IMR-90 (cell line): ENCODE data around the gene NUDT8.

Source experiments
- CTCF ChIP-seq: conservative IDR thresholded peaks from 2 replicates; pipeline ENCODE4 v1.5.1; 2012; ENCODE audit warnings: mild to moderate bottlenecking, low read depth, low read length, improper control_type of control experiment
- ELK1 ChIP-seq: fragments of 150-350 bp; IDR thresholded peaks from 2 replicates; pipeline ENCODE4 v1.6.1; 2016; ENCODE audit warnings: low read depth, mild to moderate bottlenecking, low read length, moderate library complexity, borderline replicate concordance
- FOS ChIP-seq: fragments of 150-350 bp; IDR thresholded peaks from 2 replicates; pipeline ENCODE4 v1.6.1; 2016; ENCODE audit warnings: low read depth, low read length
- MAFK ChIP-seq: IDR thresholded peaks from 2 replicates; pipeline ENCODE4 v1.6.1; 2012; ENCODE audit warnings: low read depth, low read length, improper control_type of control experiment
- MAZ ChIP-seq: IDR thresholded peaks from 2 replicates; pipeline ENCODE4 v1.6.1; 2012; ENCODE audit warnings: low read depth, mild to moderate bottlenecking, low read length, improper control_type of control experiment, moderate library complexity, borderline replicate concordance
- MXI1 ChIP-seq: IDR thresholded peaks from 2 replicates; pipeline ENCODE4 v1.6.1; 2012; ENCODE audit warnings: low read depth, mild to moderate bottlenecking, low read length, moderate library complexity, borderline replicate concordance
- POLR2A ChIP-seq: IDR thresholded peaks from 2 replicates; pipeline ENCODE4 v1.6.1; 2012; ENCODE audit warnings: mild to moderate bottlenecking, low read depth, low read length
- RAD21 ChIP-seq: IDR thresholded peaks from 2 replicates; pipeline ENCODE4 v1.6.1; 2012; ENCODE audit warnings: low read length, improper control_type of control experiment
- RFX5 ChIP-seq: IDR thresholded peaks from 2 replicates; pipeline ENCODE4 v1.8.0; 2012; ENCODE audit warnings: low read depth, mild to moderate bottlenecking, low read length, moderate library complexity
- SMC3 ChIP-seq: fragments of 150-350 bp; IDR thresholded peaks from 2 replicates; pipeline ENCODE4 v1.6.1; 2016; ENCODE audit warnings: low read depth, mild to moderate bottlenecking, antibody characterized with exemption, low read length, moderate library complexity
- USF2 ChIP-seq: fragments of 150-350 bp; IDR thresholded peaks from 2 replicates; pipeline ENCODE4 v1.6.1; 2017; ENCODE audit warnings: mild to moderate bottlenecking, antibody characterized with exemption, low read length, low read depth

GRCh38 chr11:67641338-67642172 lies 11.8 kb upstream of the NUDT8 start:
- TF ChIP-seq CTCF: no peak
- no peak for TF ChIP-seq MAZ
- TF ChIP-seq FOS: no peak
- no peak for TF ChIP-seq USF2
- TF ChIP-seq POLR2A: no peak
- TF ChIP-seq RFX5: no peak
- TF ChIP-seq RAD21: no peak
- no peak for TF ChIP-seq MAFK
- TF ChIP-seq MXI1: no peak
- no peak for TF ChIP-seq SMC3
- TF ChIP-seq ELK1: no peak
